ENCODE measurements around the gene RABEP1.

RABEP1 gene

GRCh38 chr17:5365831-5366230 is 83.7 kb downstream of the RABEP1 start:
- no peak for DNase-seq

GRCh38 chr17:5370411-5370810 is 88.3 kb downstream of the RABEP1 start:
- DNase-seq = no peak

- no peak for DNase-seq
Measured at GRCh38 chr17:5373112-5373511, 91.0 kb downstream of the RABEP1 start.

DNA sequence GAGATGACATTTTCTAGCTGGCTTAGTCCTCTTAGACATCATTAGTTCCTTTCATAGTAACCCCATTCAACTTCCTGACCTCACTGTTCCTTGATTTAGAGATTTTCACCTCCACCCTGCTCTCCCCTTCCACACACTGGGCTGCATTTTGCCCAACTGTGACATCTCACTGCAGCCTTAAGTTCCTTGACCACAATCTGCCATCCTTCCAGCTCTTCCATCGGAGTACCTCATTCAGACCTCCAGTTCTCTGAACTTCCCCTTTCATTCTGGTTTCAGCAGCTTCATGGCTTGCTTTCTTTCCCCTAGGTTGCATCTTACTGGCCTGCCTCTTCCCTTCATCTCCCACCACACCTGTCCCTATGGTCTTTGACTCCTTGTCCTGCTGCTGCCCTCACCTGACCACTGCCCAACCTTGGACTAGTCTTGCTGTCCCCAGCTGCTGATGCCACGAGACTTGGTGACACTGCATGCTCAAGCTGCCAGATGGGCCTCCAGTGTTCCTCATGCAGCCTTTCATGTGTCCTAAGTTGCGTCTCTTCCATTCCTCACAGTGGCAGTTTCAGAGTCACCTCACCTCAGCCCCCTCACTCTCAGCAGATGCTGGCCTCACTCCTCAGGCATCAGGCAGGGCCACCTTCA is 96.6 kb downstream of the RABEP1 start:
- DNase-seq = no peak

DNA sequence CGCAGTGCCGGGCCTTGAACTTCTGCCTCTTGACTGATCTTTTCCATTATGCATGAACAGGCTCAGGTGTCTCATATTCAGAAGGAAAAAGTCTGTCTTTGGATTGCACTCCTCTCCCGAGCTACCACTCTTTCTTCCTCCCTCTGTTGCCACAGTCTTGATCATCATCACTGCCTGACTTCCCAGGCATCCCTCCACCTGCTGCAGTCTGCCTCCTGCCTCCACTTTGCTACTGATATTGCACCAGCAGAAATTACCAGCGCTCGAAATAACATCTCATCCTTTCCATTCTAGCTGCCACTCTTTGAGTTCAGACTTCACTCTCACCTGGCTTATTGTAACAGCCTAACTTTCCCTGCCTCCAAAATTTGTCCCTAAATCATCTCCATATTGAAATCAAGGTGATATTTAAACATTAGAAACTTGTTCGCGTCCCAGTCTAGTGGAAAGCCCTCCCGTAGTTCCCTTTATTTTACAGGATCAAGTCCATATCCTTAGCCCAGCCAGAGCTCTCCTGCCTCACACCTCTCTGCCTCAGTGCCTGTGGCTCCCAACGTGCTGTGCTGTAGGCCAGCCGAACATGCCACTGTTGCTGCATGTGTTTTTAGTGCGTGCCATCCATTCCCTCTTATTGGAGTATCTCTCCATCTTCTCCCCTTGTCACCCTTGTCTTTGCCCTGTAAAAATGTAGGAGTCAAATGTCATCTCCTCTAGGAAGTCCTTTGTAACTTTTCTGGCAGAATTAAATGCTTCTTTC is 97.4 kb downstream of the RABEP1 start:
- no peak for DNase-seq

GRCh38 chr17:5380491-5381135 is 98.5 kb downstream of the RABEP1 start:
- no peak for DNase-seq

- no peak for DNase-seq
Measured at GRCh38 chr17:5381542-5381941, 99.5 kb downstream of the RABEP1 start.

DNA sequence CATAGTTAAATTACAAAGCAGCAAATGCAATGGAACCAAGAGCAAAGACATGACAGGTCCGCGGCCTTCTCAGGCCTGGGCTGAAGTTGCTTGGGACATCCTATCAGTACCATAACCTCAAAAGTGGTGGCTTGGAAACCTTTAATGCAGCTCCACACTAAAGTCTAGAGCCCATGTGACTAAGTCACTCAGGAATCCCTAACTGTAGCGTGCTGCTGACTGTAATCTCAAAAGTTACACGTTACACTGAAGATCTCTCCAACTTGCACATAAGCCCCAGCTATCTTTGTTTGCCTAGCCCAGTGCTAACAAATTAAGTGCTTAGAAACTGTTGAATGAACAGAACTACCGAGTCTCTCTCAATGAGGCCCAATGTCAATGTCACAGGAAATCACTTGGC is 109.6 kb downstream of the RABEP1 start:
- no peak for DNase-seq

GRCh38 chr17:5396612-5397011 is 114.5 kb downstream of the RABEP1 start:
- DNase-seq = no peak

- no peak for DNase-seq
Measured at GRCh38 chr17:5399767-5400166, 117.7 kb downstream of the RABEP1 start.

- DNase-seq = no peak
Measured at GRCh38 chr17:5405400-5405799, 123.3 kb downstream of the RABEP1 start.

GRCh38 chr17:5408186-5408585 is 126.1 kb downstream of the RABEP1 start:
- DNase-seq = no peak

GRCh38 chr17:5410594-5411272 is 128.6 kb downstream of the RABEP1 start:
- no peak for DNase-seq

DNA sequence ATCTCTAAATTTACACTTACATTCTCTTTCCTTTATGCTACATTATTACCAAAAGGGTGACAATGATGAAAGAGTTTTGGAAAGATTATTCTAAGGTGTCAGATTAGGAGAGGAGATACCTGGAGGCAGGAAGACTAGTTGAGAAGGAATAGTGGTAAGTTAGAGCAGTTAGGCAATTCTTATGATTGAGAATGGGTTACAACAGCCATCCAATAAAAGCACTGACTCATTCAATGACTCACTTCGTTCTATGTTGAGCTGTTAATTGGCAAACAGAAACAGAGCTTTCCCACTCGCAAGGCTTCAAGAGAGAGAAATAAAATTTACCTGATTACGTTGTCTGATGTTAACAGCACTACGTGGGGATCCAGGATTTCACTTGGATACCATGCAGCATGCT is 131.6 kb downstream of the RABEP1 start:
- no peak for DNase-seq

DNA sequence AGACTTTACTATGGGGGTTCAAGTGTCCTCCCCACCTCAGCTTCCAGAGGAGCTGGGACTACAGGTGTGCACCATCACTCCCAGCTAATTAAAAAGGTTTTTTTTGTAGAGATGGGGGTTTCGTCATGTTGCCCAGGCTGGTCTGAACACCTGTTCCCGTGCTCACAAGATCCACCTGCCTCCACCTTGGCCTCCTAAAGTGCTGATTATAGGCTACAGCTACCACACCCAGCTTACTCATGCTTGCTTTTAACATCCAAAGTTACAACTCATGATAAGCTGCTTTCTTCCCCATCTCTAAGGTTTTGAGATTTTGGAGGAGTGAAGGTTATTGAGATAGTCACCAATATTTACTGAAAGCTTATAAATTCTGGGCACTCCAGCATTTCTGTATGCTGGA is 134.8 kb downstream of the RABEP1 start:
- no peak for DNase-seq

- DNase-seq = no peak
Measured at GRCh38 chr17:5418858-5419355, 136.8 kb downstream of the RABEP1 start.

GRCh38 chr17:5419356-5419958 is 137.4 kb downstream of the RABEP1 start, which contains the start of gene NUP88:
Gene NUP88, minus strand, starts transcription at chr17:5419662. Its CDS starts 12 bp downstream, at chr17:5419650.
- DNase-seq = peak; percentile 76 to 79

DNA sequence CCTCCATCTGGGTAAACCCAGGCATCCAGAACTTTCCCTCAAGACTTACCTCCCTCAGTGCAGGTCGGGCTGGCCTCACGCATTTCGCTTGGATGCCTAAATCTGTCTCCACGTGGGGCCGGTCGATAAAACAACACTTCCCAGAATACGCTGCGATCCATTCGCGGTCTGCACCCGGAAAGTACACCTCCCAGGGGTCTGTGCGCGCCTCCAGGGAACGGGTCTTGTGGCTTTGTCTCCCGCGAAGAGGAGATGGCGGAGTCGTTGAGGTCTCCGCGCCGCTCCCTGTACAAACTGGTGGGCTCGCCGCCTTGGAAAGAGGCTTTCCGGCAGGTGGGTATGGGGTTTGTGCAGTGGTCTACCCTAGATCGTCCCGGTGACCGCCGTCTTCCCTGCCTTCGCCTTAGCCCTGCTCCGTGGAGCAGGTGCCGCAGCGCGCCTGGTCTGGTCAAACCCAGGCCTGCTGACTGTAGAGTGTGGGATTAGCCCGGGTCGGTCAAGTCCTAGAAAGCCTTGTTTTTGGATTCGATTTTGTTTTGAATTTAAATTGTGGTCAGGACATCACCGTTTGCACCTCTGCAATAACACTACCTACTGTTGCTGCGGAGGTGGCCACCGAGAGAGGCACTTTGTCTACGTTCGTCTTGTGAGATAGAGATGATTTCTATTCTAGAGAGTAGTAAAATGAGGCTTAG is 138.0 kb downstream of the RABEP1 start, which contains the start of gene RPAIN:
RPAIN (plus strand) TSS at position 224 of the 695 bp plus-strand sequence; CDS start at position 253, 29 bp downstream.
- DNase-seq = peak; percentile 68 to 76

DNA sequence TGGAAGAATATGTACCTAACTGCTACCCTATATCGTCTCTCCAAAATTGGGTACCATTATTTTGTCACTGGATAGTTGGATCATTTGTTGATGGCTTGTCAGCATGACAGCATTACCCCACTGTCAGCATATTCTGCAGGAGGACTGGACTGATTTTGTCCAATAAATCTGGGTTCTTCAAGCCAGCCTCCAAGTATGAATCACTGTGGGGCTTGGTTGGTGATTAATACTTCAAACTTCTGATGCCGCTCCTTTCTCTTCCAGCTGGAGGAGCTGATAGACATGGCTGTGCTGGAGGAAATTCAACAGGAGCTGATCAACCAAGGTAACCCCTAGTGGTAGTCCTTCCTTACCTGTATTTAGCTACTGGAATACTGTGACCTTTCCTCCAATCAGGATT is 140.4 kb downstream of the RABEP1 start:
- DNase-seq = no peak

DNA sequence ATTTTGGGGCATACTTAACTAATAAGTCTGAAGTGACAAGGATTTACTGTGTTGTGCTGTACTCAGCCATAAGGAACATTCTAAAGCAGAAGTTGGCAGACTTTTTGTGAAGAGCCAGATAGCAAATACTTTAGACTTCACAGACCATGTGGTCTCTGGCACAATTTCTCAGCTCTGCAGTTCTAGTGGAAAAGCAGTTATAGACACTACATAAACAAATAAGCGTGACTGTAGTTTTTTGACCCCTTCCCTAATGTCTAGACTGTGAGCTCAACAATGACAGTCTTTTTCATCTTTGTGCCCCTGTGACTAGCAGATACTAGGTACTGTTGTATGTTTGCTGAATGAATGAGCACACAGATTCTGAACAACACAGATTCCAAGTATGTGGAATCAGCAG is 142.8 kb downstream of the RABEP1 start:
- DNase-seq = no peak

DNA sequence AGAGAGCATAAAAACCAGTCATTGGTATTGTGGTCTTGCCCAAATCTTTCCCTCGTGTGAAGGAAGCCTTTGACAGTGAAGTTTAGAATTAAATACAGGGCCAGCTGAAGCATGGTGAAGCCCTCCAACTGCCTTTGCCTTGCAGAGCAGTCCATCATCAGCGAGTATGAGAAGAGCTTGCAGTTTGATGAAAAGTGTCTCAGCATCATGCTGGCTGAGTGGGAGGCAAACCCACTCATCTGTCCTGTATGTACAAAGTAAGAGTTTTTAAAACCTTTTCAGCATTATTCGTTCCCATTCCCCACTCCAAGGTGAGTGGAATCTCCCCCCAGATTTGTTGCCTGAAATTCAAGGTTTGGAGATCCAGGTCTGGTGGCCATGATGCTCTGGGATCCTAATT is 143.7 kb downstream of the RABEP1 start:
- no peak for DNase-seq
